Hematopoietic multipotent progenitor cell (in vitro differentiated cells): Measurements from ENCODE around the gene NET1. TPM values are rescaled to one million over a fixed set of nuclear protein-coding genes. Genes with fewer than 3 reads are reported as not detected.
"Not testable (repeated sequence)": the region's sequence is repeated elsewhere in the genome, so short reads cannot be mapped to it uniquely, and the experiment has no call there.

Experiments used
- DNase-seq, 3 donors: peaks; one replicate each; pipeline ENCODE4 v3.0.0-alpha.2; 2011 to 2015; ENCODE audit warnings: low read depth in 2 of 3, low spot score in 2 of 3
- total RNA-seq: library from RNA; depleted of rRNA; stranded (reverse); fragments of >200 nt; gene quantifications from one replicate; pipeline ENCODE4 v1.2.3, GENCODE V29; 2012

The NET1 gene
- total RNA-seq, 1 donor = 31.5 TPM

- DNase-seq = no peak
Observed at GRCh38 chr10:5396556-5397300, 15.6 kb upstream of the NET1 start.

GRCh38 chr10:5399332-5399731 is 13.0 kb upstream of the NET1 start:
- DNase-seq = no peak

- DNase-seq = no peak
Observed at GRCh38 chr10:5400468-5401240, 11.7 kb upstream of the NET1 start.

- no peak for DNase-seq
Observed at GRCh38 chr10:5402798-5403197, 9.6 kb upstream of the NET1 start.

- no peak for DNase-seq
Observed at GRCh38 chr10:5404208-5405041, 7.9 kb upstream of the NET1 start, which contains the start of gene TUBAL3. Gene TUBAL3 (minus strand): TSS chr10:5404828. CDS start chr10:5404792, 36 bp downstream.

GRCh38 chr10:5406918-5407317 is 5.4 kb upstream of the NET1 start:
- DNase-seq = no peak

- DNase-seq = not testable (repeated sequence)
Observed at GRCh38 chr10:5410787-5411186, 1.6 kb upstream of the NET1 start.

- DNase-seq = no peak
Observed at GRCh38 chr10:5411941-5412276, 448 bp upstream of the NET1 start.

GRCh38 chr10:5413012-5413938 is 918 bp downstream of the NET1 start:
- DNase-seq = peak in 2 of 3 donors; percentile 4 to 9

- DNase-seq = no peak
Observed at GRCh38 chr10:5416981-5417380, 4.6 kb downstream of the NET1 start.

- no peak for DNase-seq
Observed at GRCh38 chr10:5418584-5418983, 6.2 kb downstream of the NET1 start.

GRCh38 chr10:5419466-5420094 is 7.2 kb downstream of the NET1 start:
- peak in 2 of 3 donors; percentile 18 to 52 for DNase-seq

GRCh38 chr10:5423771-5424170 is 11.4 kb downstream of the NET1 start:
- DNase-seq = no peak

GRCh38 chr10:5424751-5425150 is 12.4 kb downstream of the NET1 start:
- no peak for DNase-seq

- no peak for DNase-seq
Observed at GRCh38 chr10:5428133-5428532, 15.8 kb downstream of the NET1 start.

- no peak for DNase-seq
Observed at GRCh38 chr10:5433182-5433581, 20.8 kb downstream of the NET1 start.

GRCh38 chr10:5434017-5434753 is 21.8 kb downstream of the NET1 start:
- DNase-seq = peak in 2 of 3 donors; percentile 40 to 63

GRCh38 chr10:5435328-5435727 is 23.0 kb downstream of the NET1 start:
- DNase-seq = no peak

GRCh38 chr10:5440206-5440605 is 27.8 kb downstream of the NET1 start:
- no peak for DNase-seq
